ENCODE data around the gene LRRTM3.

Gene LRRTM3

GRCh38 chr10:66999762-67000545, 74.1 kb downstream of the LRRTM3 start:
- no peaks in the 10 kb centered on the region for H3K4me1 ChIP-seq (ENCODE audit: control insufficient read depth, insufficient read depth, low read length)
- H3K36me3 ChIP-seq (ENCODE audit: control insufficient read depth, insufficient read depth, low read length): no peaks in the 10 kb centered on the region
- peaks cover 2% of the 10 kb centered on the region for H3K27me3 ChIP-seq (ENCODE audit: control insufficient read depth, insufficient read depth, low read length)
- no peak overlapping the region for H3K9ac ChIP-seq (ENCODE audit: low read length)
- H3K4me3 ChIP-seq (ENCODE audit: low read length): no peak overlapping the region
- H3K27ac ChIP-seq (ENCODE audit: low read depth, low read length): no peak overlapping the region

- Histone ChIP-seq H3K4me1 (ENCODE audit: control insufficient read depth, insufficient read depth, low read length) (no peaks in the 10 kb centered on the region), H3K36me3 (ENCODE audit: control insufficient read depth, insufficient read depth, low read length) (no peaks in the 10 kb centered on the region), H3K27me3 (ENCODE audit: control insufficient read depth, insufficient read depth, low read length) (no peaks in the 10 kb centered on the region), H3K9ac (ENCODE audit: low read length) (no peak overlapping the region), H3K27ac (ENCODE audit: low read depth, low read length) (no peak overlapping the region), H3K4me3 (ENCODE audit: low read length) (no peak overlapping the region)
Observed at GRCh38 chr10:67004690-67005089, 78.9 kb downstream of the LRRTM3 start.

GRCh38 chr10:67005981-67006380, 80.1 kb downstream of the LRRTM3 start:
- Histone ChIP-seq H3K4me1 (ENCODE audit: control insufficient read depth, insufficient read depth, low read length) (no peaks in the 10 kb centered on the region), H3K36me3 (ENCODE audit: control insufficient read depth, insufficient read depth, low read length) (no peaks in the 10 kb centered on the region), H3K27ac (ENCODE audit: low read depth, low read length) (no peak overlapping the region), H3K9ac (ENCODE audit: low read length) (no peak overlapping the region), H3K4me3 (ENCODE audit: low read length) (no peak overlapping the region), H3K27me3 (ENCODE audit: control insufficient read depth, insufficient read depth, low read length) (no peaks in the 10 kb centered on the region)

- Histone ChIP-seq H3K36me3 (ENCODE audit: control insufficient read depth, insufficient read depth, low read length) (no peaks in the 10 kb centered on the region), H3K4me1 (ENCODE audit: control insufficient read depth, insufficient read depth, low read length) (no peaks in the 10 kb centered on the region), H3K27ac (ENCODE audit: low read depth, low read length) (no peak overlapping the region), H3K9ac (ENCODE audit: low read length) (no peak overlapping the region), H3K27me3 (ENCODE audit: control insufficient read depth, insufficient read depth, low read length) (no peaks in the 10 kb centered on the region), H3K4me3 (ENCODE audit: low read length) (no peak overlapping the region)
Observed at GRCh38 chr10:67011480-67011879, 85.6 kb downstream of the LRRTM3 start.

GRCh38 chr10:67011981-67012380, 86.1 kb downstream of the LRRTM3 start:
- no peaks in the 10 kb centered on the region for H3K27me3 ChIP-seq (ENCODE audit: control insufficient read depth, insufficient read depth, low read length)
- H3K9ac ChIP-seq (ENCODE audit: low read length): no peak overlapping the region

GRCh38 chr10:67015225-67015624, 89.4 kb downstream of the LRRTM3 start:
- no peaks in the 10 kb centered on the region for H3K27me3 ChIP-seq (ENCODE audit: control insufficient read depth, insufficient read depth, low read length)
- H3K9ac ChIP-seq (ENCODE audit: low read length): no peak overlapping the region
- H3K4me1 ChIP-seq (ENCODE audit: control insufficient read depth, insufficient read depth, low read length): no peaks in the 10 kb centered on the region
- H3K4me3 ChIP-seq (ENCODE audit: low read length): no peak overlapping the region
- H3K27ac ChIP-seq (ENCODE audit: low read depth, low read length): no peak overlapping the region
- H3K36me3 ChIP-seq (ENCODE audit: control insufficient read depth, insufficient read depth, low read length): no peaks in the 10 kb centered on the region

More at GRCh38 chr10:67011981-67012380, 86.1 kb downstream of the LRRTM3 start:
- no peaks in the 10 kb centered on the region for H3K4me1 ChIP-seq (ENCODE audit: control insufficient read depth, insufficient read depth, low read length)
- H3K36me3 ChIP-seq (ENCODE audit: control insufficient read depth, insufficient read depth, low read length): no peaks in the 10 kb centered on the region
- H3K4me3 ChIP-seq (ENCODE audit: low read length): no peak overlapping the region
- H3K27ac ChIP-seq (ENCODE audit: low read depth, low read length): no peak overlapping the region

- H3K4me3 ChIP-seq (ENCODE audit: low read length): no peak overlapping the region
- no peak overlapping the region for H3K9ac ChIP-seq (ENCODE audit: low read length)
- H3K27me3 ChIP-seq (ENCODE audit: control insufficient read depth, insufficient read depth, low read length): no peaks in the 10 kb centered on the region
- no peaks in the 10 kb centered on the region for H3K4me1 ChIP-seq (ENCODE audit: control insufficient read depth, insufficient read depth, low read length)
- H3K36me3 ChIP-seq (ENCODE audit: control insufficient read depth, insufficient read depth, low read length): no peaks in the 10 kb centered on the region
- no peak overlapping the region for H3K27ac ChIP-seq (ENCODE audit: low read depth, low read length)
Observed at GRCh38 chr10:67017218-67017617, 91.4 kb downstream of the LRRTM3 start.

GRCh38 chr10:67022099-67022498, 96.3 kb downstream of the LRRTM3 start:
- Histone ChIP-seq H3K27ac (ENCODE audit: low read depth, low read length) (no peak overlapping the region), H3K9ac (ENCODE audit: low read length) (no peak overlapping the region), H3K4me1 (ENCODE audit: control insufficient read depth, insufficient read depth, low read length) (no peaks in the 10 kb centered on the region), H3K4me3 (ENCODE audit: low read length) (no peak overlapping the region), H3K27me3 (ENCODE audit: control insufficient read depth, insufficient read depth, low read length) (no peaks in the 10 kb centered on the region), H3K36me3 (ENCODE audit: control insufficient read depth, insufficient read depth, low read length) (no peaks in the 10 kb centered on the region)

- no peaks in the 10 kb centered on the region for H3K4me1 ChIP-seq (ENCODE audit: control insufficient read depth, insufficient read depth, low read length)
- no peaks in the 10 kb centered on the region for H3K36me3 ChIP-seq (ENCODE audit: control insufficient read depth, insufficient read depth, low read length)
- no peaks in the 10 kb centered on the region for H3K27me3 ChIP-seq (ENCODE audit: control insufficient read depth, insufficient read depth, low read length)
- H3K4me3 ChIP-seq (ENCODE audit: low read length): no peak overlapping the region
- no peak overlapping the region for H3K27ac ChIP-seq (ENCODE audit: low read depth, low read length)
- H3K9ac ChIP-seq (ENCODE audit: low read length): no peak overlapping the region
Observed at GRCh38 chr10:67033878-67034277, 108.0 kb downstream of the LRRTM3 start.

GRCh38 chr10:67036808-67037207, 111.0 kb downstream of the LRRTM3 start:
- H3K9ac ChIP-seq (ENCODE audit: low read length): no peak overlapping the region

GRCh38 chr10:67043041-67043440, 117.2 kb downstream of the LRRTM3 start:
- H3K27ac ChIP-seq (ENCODE audit: low read depth, low read length): no peak overlapping the region
- H3K27me3 ChIP-seq (ENCODE audit: control insufficient read depth, insufficient read depth, low read length): no peaks in the 10 kb centered on the region
- H3K4me3 ChIP-seq (ENCODE audit: low read length): no peak overlapping the region

More at GRCh38 chr10:67036808-67037207, 111.0 kb downstream of the LRRTM3 start:
- Histone ChIP-seq H3K27me3 (ENCODE audit: control insufficient read depth, insufficient read depth, low read length) (no peaks in the 10 kb centered on the region), H3K27ac (ENCODE audit: low read depth, low read length) (no peak overlapping the region), H3K4me3 (ENCODE audit: low read length) (no peak overlapping the region), H3K36me3 (ENCODE audit: control insufficient read depth, insufficient read depth, low read length) (no peaks in the 10 kb centered on the region), H3K4me1 (ENCODE audit: control insufficient read depth, insufficient read depth, low read length) (no peaks in the 10 kb centered on the region)

GRCh38 chr10:67045404-67045803, 119.6 kb downstream of the LRRTM3 start:
- Histone ChIP-seq H3K4me3 (ENCODE audit: low read length) (no peak overlapping the region), H3K36me3 (ENCODE audit: control insufficient read depth, insufficient read depth, low read length) (no peaks in the 10 kb centered on the region), H3K4me1 (ENCODE audit: control insufficient read depth, insufficient read depth, low read length) (no peaks in the 10 kb centered on the region), H3K27me3 (ENCODE audit: control insufficient read depth, insufficient read depth, low read length) (no peaks in the 10 kb centered on the region), H3K9ac (ENCODE audit: low read length) (no peak overlapping the region), H3K27ac (ENCODE audit: low read depth, low read length) (no peak overlapping the region)

More at GRCh38 chr10:67043041-67043440, 117.2 kb downstream of the LRRTM3 start:
- no peaks in the 10 kb centered on the region for H3K36me3 ChIP-seq (ENCODE audit: control insufficient read depth, insufficient read depth, low read length)
- H3K4me1 ChIP-seq (ENCODE audit: control insufficient read depth, insufficient read depth, low read length): no peaks in the 10 kb centered on the region
- no peak overlapping the region for H3K9ac ChIP-seq (ENCODE audit: low read length)

- Histone ChIP-seq H3K4me3 (ENCODE audit: low read length) (no peak overlapping the region), H3K27me3 (ENCODE audit: control insufficient read depth, insufficient read depth, low read length) (no peaks in the 10 kb centered on the region), H3K9ac (ENCODE audit: low read length) (no peak overlapping the region), H3K4me1 (ENCODE audit: control insufficient read depth, insufficient read depth, low read length) (no peaks in the 10 kb centered on the region), H3K27ac (ENCODE audit: low read depth, low read length) (no peak overlapping the region), H3K36me3 (ENCODE audit: control insufficient read depth, insufficient read depth, low read length) (no peaks in the 10 kb centered on the region)
Observed at GRCh38 chr10:67046507-67046906, 120.7 kb downstream of the LRRTM3 start.
